Skin epidermis (tissue), 12 donors: Measurements from ENCODE around the gene CFAP58.

ENCODE experiments used
- H3K27ac ChIP-seq, 21 experiments: fragments of 200-600 bp; sonication (generic) in 11 of 21; one replicate each; pipeline ENCODE4 v1.5.0; 2020; ENCODE audit warnings: mild to moderate bottlenecking in 3 of 21, inconsistent platforms in 2 of 21, moderate library complexity in 2 of 21
- H3K4me3 ChIP-seq, 7 experiments: fragments of 200-600 bp; sonication (generic) in 2 of 7; one replicate each; pipeline ENCODE4 v1.5.0; 2020; ENCODE audit warnings: inconsistent platforms in 2 of 7, mild to moderate bottlenecking in 2 of 7, moderate library complexity in 1 of 7

CFAP58 gene

GRCh38 chr10:104502907-104503306, 149.3 kb downstream of the CFAP58 start:
- H3K27ac ChIP-seq: no peak overlapping the region
- H3K4me3 ChIP-seq: no peak overlapping the region
